GM19239 (cell line): ENCODE data around the gene ARF1.

Source experiments
- DNase-seq: peaks from one replicate; pipeline ENCODE4 v3.0.0; 2011; ENCODE audit warnings: low spot score; ENCODE audit not compliant: insufficient read length
- FAIRE-seq: peaks from 2 replicates; lab custom pipeline; 2011; peaks lifted over from hg19 to GRCh38; lab: Jason Lieb, UNC

The ARF1 gene

DNA sequence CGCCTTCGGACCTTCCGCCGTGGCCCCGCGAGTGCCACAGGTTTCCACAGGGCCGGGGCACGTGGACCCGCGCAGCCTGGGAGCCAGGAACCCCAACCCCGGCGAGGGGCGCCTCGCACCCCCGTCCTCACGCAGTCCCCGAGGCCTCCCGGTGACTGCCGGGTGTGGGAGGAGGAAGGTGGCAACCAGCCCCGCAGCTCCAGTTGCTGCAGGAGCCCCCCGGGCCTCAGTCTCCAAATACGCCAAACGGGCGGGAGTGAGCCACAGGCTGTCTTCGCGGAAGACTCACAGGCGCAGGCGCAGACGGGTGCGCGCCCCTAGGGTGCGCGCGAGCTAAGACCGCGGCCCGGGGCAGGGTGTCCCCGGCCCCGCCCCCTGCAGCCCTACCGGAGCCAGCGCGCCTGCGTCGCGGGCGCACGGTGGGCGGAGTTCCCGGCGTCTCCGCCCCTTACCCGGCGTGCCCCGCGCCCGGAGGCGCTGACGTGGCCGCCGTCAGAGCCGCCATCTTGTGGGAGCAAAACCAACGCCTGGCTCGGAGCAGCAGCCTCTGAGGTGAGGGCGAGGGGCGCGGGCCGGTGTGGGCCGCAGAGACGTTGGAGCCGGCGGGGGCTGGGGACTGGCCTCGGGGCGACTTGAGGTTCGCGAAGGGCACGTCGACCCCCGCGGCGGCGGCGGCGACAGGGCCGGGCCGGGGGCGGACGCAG lies at the start of gene ARF1:
TSS of gene ARF1 (plus strand) at position 495 of the 704 bp plus-strand sequence. CDS start 14,407 bp downstream, outside the sequence.
- FAIRE-seq, result no peak
- peak; percentile 96 for DNase-seq

DNA sequence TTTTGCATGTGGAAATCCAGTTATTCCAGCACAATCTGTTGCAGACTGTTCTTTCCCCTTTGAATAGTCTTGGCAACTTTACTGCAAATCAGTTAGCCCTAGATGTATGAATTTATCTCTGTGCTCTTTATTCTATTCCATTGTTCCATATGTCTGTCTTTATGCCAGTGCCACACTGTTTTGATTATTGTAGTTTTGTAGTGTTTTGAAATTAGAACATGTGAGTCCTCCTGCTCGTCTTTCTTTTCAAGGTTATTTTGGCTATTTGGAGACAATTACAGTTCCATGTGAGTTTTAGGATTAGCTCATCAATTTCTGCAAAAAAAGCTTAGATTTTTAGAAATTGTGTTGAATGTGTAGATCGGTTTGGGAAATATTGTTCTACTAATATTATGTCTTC lies 49.1 kb upstream of the ARF1 start:
- DNase-seq, result no peak
- no peak for FAIRE-seq

- DNase-seq (no peak), FAIRE-seq (no peak)
Measured at GRCh38 chr1:228034954-228035837, 47.3 kb upstream of the ARF1 start.

DNA sequence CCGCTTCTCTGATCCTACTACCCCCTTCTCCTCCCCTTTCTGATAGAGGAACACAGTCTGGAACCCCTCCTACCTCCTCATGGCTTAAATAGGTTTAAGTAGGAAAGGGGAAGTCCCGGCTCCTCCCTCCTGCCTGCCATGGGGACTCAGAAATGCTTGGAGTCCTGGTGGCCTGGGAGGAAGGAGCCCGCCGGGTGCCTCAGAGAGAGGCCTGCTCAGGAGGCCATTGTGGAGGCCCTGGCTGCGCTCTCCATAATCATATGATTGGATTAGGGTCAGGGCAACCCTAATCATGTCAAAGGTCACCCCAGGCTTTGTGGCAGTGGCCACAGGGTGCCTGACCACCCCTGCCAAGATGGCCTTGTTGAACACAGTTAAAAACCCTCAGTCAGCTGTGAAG lies 46.7 kb upstream of the ARF1 start:
- DNase-seq (no peak), FAIRE-seq (no peak)

GRCh38 chr1:228036701-228037231 lies 45.7 kb upstream of the ARF1 start:
- FAIRE-seq, result no peak
- no peak for DNase-seq

GRCh38 chr1:228037401-228038386 lies 44.8 kb upstream of the ARF1 start:
- FAIRE-seq, result no peak
- peak; percentile 55 for DNase-seq

DNA sequence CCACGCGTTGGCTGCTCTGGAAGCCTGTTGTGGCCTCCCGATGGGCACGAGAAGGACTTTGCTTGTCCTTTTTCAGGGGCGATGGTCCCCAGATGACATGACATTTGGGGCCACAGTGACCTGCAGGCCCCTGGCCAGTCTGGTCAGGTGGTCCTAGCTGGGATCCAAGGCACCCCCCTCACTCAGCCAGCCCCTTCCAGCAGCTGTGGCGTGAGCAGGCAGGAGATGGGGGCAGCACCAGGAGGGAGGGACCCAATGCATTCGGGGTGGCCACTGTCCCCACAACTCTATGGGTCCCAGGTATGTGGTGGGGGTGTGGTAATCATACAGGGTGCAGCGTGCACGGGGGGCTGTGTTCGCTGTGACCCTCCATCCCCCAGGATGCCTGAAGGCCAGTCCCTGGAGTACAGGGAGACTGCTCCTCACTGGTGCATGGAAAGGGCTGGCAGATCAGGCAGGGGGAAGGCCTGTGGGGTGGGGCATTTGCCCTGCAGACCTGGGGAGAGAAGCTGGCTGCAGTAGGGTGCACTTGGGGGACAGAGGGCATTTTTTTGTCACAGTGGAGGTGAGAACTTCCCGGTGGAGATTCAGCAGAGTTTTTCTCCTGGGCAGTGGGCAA lies 44.0 kb upstream of the ARF1 start:
- no peak for FAIRE-seq
- DNase-seq, result no peak

- no peak for FAIRE-seq
- DNase-seq, result no peak
Measured at GRCh38 chr1:228039006-228039903, 43.3 kb upstream of the ARF1 start.

DNA sequence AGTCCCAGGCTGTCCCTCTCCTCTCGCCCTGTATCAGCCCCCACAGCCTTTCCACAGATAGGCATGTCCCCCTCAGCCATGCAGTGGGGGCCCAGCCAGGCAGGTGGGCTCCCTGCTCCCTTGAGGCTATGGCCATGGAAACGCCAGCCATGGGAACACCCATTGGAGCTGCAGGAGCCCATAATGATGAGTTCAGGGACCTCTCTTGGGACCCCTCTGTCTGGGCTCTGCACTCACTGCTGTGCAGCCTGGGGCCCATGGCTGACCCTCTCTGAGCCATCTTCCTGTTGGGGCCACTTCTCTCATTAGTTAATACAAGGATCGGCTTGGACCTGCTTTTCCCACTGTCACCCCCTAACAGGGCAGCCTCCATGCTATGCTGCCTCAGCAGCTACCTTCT lies 42.5 kb upstream of the ARF1 start:
- no peak for DNase-seq
- FAIRE-seq, result no peak

GRCh38 chr1:228041316-228041715 lies 41.2 kb upstream of the ARF1 start:
- FAIRE-seq (no peak), DNase-seq (no peak)

- DNase-seq, result no peak
- FAIRE-seq, result no peak
Measured at GRCh38 chr1:228042508-228042907, 40.0 kb upstream of the ARF1 start.

DNA sequence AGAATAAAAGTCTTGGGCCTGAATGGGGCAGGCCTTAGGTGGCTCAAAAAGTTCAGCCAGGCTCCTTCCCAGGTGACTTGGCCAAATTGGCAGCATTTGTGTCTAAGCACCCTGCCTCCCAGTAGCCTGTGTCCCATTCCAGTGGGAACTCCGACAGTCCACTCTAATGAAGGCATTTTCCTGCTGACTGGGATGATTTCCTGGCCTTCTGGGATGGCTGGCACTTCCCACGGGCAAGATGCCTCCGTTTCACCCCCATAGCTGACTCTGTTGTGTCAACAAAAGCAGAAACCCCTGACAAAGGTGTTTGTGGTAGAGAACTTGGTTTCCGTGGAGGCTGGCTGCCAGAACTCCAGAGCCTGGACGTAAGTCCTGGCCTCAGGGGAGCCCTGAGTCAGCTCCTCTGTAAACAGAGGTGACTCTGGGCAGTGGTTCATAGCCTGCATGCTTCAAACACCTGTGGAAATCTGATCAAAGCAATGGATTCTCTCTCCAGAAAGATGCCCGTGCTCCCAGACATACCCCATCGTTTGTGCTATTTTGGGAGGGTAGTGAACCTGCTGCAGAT lies 39.1 kb upstream of the ARF1 start:
- no peak for FAIRE-seq

DNA sequence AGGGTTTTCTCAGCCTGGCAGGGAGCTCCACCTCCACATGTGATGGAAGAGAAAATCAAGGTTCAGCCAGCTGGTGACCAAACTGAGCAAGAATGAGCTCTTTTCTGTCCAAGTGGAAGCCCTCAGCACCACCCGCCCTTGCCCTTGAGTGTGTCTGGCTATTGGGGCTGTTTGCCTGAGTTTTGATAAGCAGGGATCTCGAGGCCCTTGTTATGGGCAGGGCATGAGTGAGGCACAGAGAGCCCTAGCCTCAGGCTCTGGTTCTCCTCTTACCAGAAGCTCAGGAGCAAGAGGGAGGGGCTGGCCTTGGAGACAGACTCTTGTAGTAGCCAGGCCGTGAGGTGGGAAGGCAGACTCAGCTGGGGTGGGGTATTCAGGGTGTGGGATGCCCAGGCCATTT lies 37.5 kb upstream of the ARF1 start:
- FAIRE-seq, result no peak
- DNase-seq, result no peak

More for the DNA sequence above, 39.1 kb upstream of the ARF1 start:
- DNase-seq, result no peak

DNA sequence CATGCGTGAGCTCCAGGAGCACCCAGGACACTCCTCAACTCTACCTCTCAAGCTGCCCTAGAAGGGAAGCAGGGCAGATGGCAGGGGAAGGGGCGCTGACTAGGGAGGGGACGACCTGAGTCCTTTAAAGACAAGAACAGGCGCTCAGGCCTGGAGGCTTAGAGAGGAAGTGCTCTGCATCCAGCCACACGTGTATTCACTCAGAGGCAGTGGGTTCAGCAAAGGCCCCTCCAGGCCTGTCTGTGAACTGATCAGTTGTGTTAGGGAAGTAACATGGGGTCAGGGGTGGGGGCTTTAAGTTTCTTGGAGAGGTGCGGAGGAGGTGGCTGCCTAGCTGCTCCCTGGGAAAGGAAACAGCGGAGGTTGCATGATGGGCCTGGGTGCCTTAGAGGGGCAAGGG lies 37.1 kb upstream of the ARF1 start:
- no peak for FAIRE-seq
- DNase-seq, result no peak

DNA sequence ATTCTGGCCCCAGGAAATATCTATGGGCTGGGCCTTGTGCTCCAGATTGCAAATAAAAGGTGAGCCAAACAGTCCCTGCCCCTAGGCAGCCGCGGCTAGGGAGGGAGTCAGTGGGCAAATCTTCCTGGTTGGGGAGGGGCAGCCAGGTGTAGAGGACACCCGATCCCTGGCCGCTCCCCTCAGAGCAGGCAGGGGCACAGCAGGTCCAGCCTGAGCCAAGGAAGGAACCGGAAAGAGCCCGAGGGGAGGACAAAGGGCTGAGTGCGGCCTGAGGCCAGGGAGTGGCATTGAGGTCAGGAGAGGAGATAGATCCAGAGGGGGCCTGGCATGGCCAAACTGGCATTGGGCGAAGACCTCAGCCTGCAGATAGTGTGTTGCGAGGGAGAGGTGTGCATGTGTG lies 36.6 kb upstream of the ARF1 start:
- FAIRE-seq, result no peak

DNA sequence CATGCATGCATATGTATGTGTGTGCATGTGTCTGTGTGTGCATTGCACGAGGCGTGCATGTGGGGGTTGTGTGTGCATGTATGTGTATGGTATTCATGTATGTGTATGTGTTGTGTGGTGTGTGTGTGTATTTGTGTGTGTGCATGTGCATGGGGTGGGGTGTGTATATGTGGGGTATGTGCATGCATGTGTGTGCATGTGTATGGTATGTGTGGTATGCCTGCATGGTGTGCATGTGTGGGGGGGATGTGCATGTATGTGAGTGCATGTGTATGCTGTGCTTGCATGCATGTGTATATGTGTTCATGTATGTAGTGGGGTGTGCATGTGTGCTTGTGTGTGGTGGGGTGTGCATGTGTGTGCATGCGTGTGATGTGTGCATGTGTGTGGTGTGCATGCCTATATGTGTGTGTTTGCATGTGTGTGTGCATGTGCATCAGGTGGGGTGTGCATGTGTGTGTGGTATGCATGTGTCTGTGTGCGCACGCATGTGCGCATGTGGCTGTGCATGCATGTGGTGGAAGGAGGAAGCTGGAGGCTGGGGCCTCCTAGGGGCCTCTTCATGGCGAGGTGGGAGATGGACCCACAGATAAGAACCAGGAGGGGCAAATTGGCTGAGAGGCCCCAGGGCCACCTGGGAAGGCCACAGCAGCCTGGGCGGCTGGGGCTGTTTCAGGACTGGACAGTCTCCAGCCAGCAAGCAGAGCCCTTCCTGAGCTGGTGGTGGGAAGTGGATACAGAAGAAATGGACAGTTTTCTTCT lies 35.9 kb upstream of the ARF1 start:
- DNase-seq, result no peak
- FAIRE-seq, result no peak

More for the DNA sequence above, 36.6 kb upstream of the ARF1 start:
- DNase-seq, result no peak

DNA sequence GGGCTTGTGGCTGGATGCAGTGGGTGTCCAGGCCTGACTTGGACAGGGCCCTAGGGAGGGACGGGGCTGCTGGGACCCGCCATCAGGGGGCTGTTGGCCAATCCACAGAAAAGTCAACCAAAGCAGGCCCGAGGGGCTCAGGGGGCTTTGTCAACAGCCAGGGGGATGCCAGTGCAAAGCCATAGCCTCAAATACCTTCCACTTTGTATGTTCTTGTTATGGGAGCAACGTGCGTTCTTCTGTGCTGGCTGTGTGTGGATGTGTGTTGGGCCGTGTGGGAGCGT lies 35.4 kb upstream of the ARF1 start:
- DNase-seq (no peak), FAIRE-seq (no peak)

DNA sequence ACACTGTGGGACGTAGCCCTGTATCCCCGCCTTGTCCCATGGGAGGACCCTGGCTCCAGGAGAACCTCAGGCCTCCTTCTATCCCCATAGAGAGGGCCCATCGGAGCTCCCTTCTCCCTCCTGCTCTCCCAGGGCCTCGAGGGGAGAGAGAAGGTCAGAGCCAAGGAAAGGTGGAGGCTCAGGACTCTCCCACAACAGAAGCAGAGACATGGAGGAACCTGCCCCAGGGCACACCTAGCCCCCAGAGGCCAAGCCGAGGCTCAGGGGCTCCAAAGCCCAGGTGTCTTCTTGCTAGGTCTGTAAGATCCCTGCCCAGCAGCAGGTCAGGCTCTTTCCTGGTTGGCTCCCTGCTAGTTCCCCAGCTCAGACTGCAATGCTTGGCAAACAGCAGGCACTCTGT lies 34.4 kb upstream of the ARF1 start:
- no peak for DNase-seq
- no peak for FAIRE-seq
